ENCODE data around the gene GUCA1A. TPM values are rescaled to one million over a fixed set of nuclear protein-coding genes. Genes with fewer than 3 reads are reported as not detected.

The GUCA1A gene
- total RNA-seq, 1 experiment from 2014 or later: not detected

GRCh38 chr6:42226161-42226611 is 53.0 kb downstream of the GUCA1A start:
- peak overlapping the region; percentile 100 for H3K27ac ChIP-seq (ENCODE audit: low read length)
- H3K9me3 ChIP-seq (ENCODE audit: control insufficient read depth, insufficient read depth, low read depth, low read length): no peaks in the 10 kb centered on the region
- H3K27me3 ChIP-seq (ENCODE audit: control insufficient read depth, insufficient read depth, low read length): no peaks in the 10 kb centered on the region
- POLR2A ChIA-PET: interaction anchor here (0.5 to 0.9 kb wide), 5 partner anchors 8 to 636 kb away, joined by 3 to 7 read pairs (median 3); no protein-coding TSS in a partner anchor
- ATAC-seq: peak; percentile 59
- BruUV-seq (replicated peaks): TSS peak; percentile 73
- no peak overlapping the region; a peak in 1 of 4 replicates for H3K4me3 ChIP-seq (ENCODE audit: low read depth in 2 of 2, low read length in 2 of 2)
- in situ Hi-C loops (cut with HindIII; ENCODE audit: low pct_unique_long_range_greater_than_20kb, low sequenced_read_pairs): no loop called here
- TF ChIP-seq REST (IDR thresholded peaks at IDR 0.05; ENCODE audit: insufficient read depth in 1 of 2, low read depth in 2 of 2, low read length in 1 of 2): no peak
- TF ChIP-seq SIN3A (IDR thresholded peaks at IDR 0.05; ENCODE audit: borderline replicate concordance, insufficient read depth, low read depth, low read length): no peak
- TF ChIP-seq CTCF (IDR thresholded peaks at IDR 0.05): no peak
- TF ChIP-seq POLR2AphosphoS5 (IDR thresholded peaks at IDR 0.05; ENCODE audit: low read depth, low read length): no peak
- CTCF ChIA-PET: no interaction called here
- peaks cover 87% of the 10 kb centered on the region for H3K4me1 ChIP-seq (ENCODE audit: control insufficient read depth, insufficient read depth, low read length)
- DNase-seq (ENCODE audit: low read depth, low spot score): no peak
- 0 out of 2 replicates have a peak, but pooled peaks cover under 1% of the 10 kb centered on the region for H3K36me3 ChIP-seq (ENCODE audit: control insufficient read depth, insufficient read depth, low read length)
- intact Hi-C loops (cut with micrococcal nuclease; ENCODE audit: unreplicated experiment): no loop called here

GRCh38 chr6:42226645-42227143 is 53.5 kb downstream of the GUCA1A start:
- H3K36me3 ChIP-seq (ENCODE audit: control insufficient read depth, insufficient read depth, low read length): 0 out of 2 replicates have a peak, but pooled peaks cover 2% of the 10 kb centered on the region
- ATAC-seq (peak; percentile 89), DNase-seq (ENCODE audit: low read depth, low spot score) (peak; percentile 93)
- peak overlapping the region in 1 of 2 experiments; percentile 2; a peak in 2 of 4 replicates for H3K4me3 ChIP-seq (ENCODE audit: low read depth in 2 of 2, low read length in 2 of 2)
- BruUV-seq (replicated peaks): no TSS peak
- in situ Hi-C loops (cut with HindIII; ENCODE audit: low pct_unique_long_range_greater_than_20kb, low sequenced_read_pairs) (no loop called here), intact Hi-C loops (cut with micrococcal nuclease; ENCODE audit: unreplicated experiment) (no loop called here)
- POLR2A ChIA-PET: interaction anchor here (0.5 to 0.9 kb wide), 5 partner anchors 8 to 636 kb away, joined by 3 to 7 read pairs (median 3); no protein-coding TSS in a partner anchor
- H3K4me1 ChIP-seq (ENCODE audit: control insufficient read depth, insufficient read depth, low read length): peaks cover 87% of the 10 kb centered on the region
- no peaks in the 10 kb centered on the region for H3K27me3 ChIP-seq (ENCODE audit: control insufficient read depth, insufficient read depth, low read length)
- peak; percentile 93; the same call in 1 of the 2 replicates for TF ChIP-seq POLR2AphosphoS5 (IDR thresholded peaks at IDR 0.05; ENCODE audit: low read depth, low read length)
- peak; percentile 75; the same call in 1 of the 2 replicates for TF ChIP-seq TCF7L2 (IDR thresholded peaks at IDR 0.05; ENCODE audit: low read depth, low read length)
- TF ChIP-seq SIN3A (IDR thresholded peaks at IDR 0.05; ENCODE audit: borderline replicate concordance, insufficient read depth, low read depth, low read length): no peak
- no peak for TF ChIP-seq REST (IDR thresholded peaks at IDR 0.05; ENCODE audit: insufficient read depth in 1 of 2, low read depth in 2 of 2, low read length in 1 of 2)
- no peaks in the 10 kb centered on the region for H3K9me3 ChIP-seq (ENCODE audit: control insufficient read depth, insufficient read depth, low read depth, low read length)
- H3K27ac ChIP-seq (ENCODE audit: low read length): peak overlapping the region; percentile 100
- CTCF ChIA-PET: interaction anchor here (1.0 kb wide), 1 partner anchor 12 kb away, joined by 10 read pairs; no protein-coding TSS in a partner anchor

Measured in Panc1 (cell line).